ENCODE results near the gene GLP2R.

- TF ChIP-seq YY1 (tag by site-specific recombination; IDR thresholded peaks at IDR 0.05) (no peak), ZNF660 (tag by site-specific recombination; IDR thresholded peaks at IDR 0.05) (0 out of 2 replicates have a peak, but pooled peaks have one; percentile 76), CTCF (tag by site-specific recombination; IDR thresholded peaks at IDR 0.05) (peak; percentile 69), PATZ1 (tag by site-specific recombination; IDR thresholded peaks at IDR 0.05) (no peak), ZBTB17 (tag by site-specific recombination; IDR thresholded peaks at IDR 0.05) (no peak), TRIM28 (IDR thresholded peaks at IDR 0.05; ENCODE audit: borderline replicate concordance, low read length) (no peak), ATF2 (tag by site-specific recombination; IDR thresholded peaks at IDR 0.05; ENCODE audit: low read depth) (no peak), ZNF404 (tag by site-specific recombination; IDR thresholded peaks at IDR 0.05) (no peak), ZNF624 (tag by site-specific recombination; IDR thresholded peaks at IDR 0.05) (no peak), ZNF341 (tag by site-specific recombination; IDR thresholded peaks at IDR 0.05; ENCODE audit: low read depth) (no peak), ZNF776 (tag by site-specific recombination; IDR thresholded peaks at IDR 0.05; ENCODE audit: borderline replicate concordance) (no peak)
Measured at GRCh38 chr17:9924735-9925191, 99.0 kb downstream of the GLP2R start.
